HG02571 (cell line): ENCODE results near the gene LRPAP1.
A peak's percentile ranks its signal among the peaks of the same experiment; 100 is the strongest.
"Not testable (repeated sequence)": the region's sequence is repeated elsewhere in the genome, so short reads cannot be mapped to it uniquely, and the experiment has no call there.

Experiments used
- ATAC-seq: cut with Tn5 transposase; IDR thresholded peaks from one replicate; pipeline ENCODE4 v1.9.1; 2021; ENCODE audit warnings: mild to moderate bottlenecking, moderate library complexity; ENCODE audit not compliant: unreplicated experiment

LRPAP1 gene, protein sequence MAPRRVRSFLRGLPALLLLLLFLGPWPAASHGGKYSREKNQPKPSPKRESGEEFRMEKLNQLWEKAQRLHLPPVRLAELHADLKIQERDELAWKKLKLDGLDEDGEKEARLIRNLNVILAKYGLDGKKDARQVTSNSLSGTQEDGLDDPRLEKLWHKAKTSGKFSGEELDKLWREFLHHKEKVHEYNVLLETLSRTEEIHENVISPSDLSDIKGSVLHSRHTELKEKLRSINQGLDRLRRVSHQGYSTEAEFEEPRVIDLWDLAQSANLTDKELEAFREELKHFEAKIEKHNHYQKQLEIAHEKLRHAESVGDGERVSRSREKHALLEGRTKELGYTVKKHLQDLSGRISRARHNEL

DNA sequence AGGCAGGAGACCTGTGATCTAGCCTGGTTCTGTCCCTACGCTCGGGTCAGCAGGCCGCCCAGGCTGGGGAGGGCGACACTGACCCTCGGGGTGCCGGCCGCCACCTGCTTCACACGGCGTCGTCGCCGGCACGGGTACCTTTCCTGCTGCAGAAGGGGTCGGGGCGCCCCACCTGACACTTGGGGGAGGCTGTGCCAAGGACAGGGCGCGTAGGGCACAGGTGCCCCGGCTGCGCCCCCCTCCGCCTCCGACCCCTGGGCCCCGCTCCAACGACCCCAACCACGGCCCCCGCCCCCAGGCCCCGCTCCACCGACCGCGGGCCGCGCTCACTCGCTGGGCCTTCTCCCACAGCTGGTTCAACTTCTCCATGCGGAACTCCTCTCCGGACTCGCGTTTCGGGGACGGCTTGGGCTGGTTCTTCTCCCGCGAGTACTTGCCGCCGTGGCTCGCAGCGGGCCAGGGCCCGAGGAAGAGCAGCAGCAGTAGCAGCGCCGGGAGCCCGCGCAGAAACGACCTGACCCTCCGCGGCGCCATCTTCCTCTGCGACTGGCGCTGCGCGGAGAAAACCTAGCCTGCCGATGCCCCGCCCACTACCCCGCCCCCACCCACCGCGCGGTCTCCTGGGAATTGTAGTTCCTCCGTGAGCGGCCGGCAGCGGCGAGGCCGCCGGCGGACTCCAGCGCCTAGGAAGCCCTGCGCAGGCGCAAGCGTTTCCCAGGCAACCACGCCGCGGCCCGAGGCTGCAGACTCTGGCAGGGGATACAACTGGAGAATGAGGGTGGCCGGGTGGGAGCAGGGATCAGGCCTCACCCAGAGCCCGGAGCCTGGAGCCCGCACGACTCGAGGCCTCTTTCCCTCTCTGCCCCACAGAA is at the start of gene LRPAP1:
Gene LRPAP1 (minus strand): TSS at position 544 of the 872 bp plus-strand sequence. CDS start 10 bp downstream, at position 534.
- peak; percentile 82 for ATAC-seq

DNA sequence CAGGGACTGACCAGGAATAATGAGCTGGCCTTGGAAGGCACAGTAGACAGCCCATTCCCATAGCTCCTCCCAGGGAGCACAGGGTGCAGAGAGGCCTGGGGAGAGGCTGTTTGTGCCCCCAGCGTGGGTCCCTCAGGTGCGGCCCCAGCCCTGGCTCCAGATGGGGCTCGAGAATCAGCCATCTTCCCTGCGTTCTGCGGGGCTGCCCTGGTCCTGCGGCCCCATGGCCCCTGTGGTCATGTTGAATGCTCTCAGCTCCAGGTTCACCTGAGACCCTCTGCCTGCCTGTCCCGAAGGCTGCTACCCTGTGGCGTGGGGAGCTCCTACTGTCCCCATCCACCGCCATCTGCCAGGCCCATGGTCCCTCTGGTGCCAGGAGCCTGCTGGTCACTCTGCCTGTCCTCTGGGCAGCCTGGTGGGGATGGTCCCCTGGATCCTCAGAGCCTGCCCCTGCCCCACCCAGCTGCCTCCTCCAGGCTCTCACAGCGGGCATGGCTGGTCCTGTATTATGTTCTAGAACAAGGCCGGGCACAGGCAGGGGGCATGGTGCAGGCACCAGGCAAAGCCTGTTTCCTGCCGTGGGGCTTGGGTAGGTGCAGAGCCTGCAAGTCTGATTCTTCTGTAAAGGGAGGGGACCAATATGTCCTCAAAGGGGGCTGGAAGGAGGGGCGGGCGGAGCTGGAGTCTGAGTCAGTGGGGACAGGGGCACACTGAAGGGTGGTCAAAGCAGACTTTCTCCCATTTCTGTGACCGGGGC is 49.3 kb upstream of the LRPAP1 start:
- not testable (repeated sequence) for ATAC-seq

DNA sequence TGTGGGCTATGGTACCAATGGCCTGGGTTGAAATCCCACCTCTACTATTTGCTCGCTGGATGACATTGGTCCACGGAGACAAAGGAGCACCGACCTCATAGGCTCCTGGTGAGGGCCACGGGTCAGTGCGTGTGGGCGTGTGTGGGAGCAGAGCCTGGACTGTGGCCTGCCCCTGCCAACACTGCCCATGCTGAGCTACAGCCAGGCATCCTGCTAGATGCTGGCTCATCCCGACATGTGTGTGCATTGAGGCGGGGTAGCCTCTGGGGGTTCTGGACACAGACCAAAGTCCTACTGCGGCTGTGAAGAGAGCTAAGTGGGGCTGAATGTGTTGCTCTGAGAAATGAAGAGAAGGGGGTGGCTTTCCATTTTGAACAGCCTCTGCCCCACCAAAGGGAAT is 48.6 kb upstream of the LRPAP1 start:
- not testable (repeated sequence) for ATAC-seq

DNA sequence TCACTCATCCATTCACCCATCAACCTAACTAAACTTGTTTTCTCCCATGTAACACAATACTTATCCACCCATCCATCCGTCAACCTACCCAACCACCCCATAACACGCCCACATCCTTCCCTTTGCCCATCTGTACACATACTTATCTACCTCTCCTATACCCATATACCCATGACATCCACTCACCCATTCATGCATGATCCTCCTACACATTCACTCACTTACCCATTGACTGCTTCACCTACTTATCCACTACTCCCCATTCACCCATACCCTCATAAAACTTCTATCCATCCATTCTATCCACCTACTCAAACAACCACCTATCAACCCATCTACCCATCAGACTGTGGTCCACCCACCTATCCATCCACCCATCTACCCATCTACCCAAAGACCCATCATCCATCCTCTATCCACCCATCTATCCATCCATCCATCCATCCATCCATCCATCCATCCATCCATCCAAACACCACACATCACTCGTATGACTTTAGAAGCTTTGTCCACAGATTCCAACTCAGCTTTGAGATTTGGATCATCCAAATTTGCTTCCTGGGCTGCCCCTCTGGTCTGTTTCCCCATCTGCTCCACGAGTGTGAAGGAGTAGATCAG is 46.4 kb upstream of the LRPAP1 start:
- ATAC-seq = not testable (repeated sequence)

DNA sequence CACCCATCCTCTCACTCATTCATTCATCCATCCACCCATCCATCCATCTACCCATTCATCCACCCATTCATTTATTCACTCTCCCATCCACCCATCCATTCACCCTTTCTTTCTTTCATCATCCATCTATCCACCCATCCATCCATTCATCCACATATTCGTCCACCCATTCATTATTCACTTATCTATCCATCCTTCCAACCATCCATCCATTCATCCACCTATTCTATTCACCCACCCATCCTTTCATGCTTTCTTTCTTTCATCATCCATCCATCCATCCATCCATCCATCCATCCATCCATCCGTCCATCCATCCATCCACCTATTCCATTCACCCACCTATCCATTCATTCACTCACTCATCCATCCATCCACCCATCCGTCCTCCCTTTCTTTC is 45.8 kb upstream of the LRPAP1 start:
- not testable (repeated sequence) for ATAC-seq

DNA sequence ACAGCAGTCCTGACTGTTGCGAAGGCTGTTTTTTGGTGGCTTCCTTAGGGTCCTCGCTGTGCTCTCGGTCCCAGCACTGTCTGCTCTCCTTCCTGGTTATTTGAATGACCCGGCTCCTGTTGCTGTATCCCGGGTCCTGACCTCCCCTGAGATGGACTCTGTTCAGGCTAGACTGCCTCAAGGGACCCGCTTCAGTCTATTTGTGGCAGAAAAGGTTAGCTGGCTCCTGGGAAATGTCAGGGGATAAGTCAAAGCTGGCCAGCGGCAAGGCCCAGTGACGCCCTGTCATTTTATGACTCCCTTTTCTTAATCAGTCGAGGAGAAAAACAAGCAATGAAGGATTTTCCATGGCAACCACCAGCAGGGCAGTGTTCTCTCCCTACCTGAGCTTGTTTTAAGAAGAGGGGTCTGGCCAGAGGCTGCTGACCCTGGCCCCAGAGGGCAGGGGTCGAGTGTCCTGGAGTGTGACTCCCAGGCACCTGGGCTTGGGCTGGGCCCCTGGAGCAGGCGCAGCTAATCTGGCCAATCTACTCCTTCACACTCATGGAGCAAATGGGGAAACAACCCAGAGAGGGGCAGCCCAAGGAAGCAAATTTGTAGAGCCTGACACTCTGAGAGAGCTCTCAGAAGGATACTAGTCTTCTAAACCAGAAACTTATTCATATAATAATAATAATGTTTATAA is 45.1 kb upstream of the LRPAP1 start:
- not testable (repeated sequence) for ATAC-seq

DNA sequence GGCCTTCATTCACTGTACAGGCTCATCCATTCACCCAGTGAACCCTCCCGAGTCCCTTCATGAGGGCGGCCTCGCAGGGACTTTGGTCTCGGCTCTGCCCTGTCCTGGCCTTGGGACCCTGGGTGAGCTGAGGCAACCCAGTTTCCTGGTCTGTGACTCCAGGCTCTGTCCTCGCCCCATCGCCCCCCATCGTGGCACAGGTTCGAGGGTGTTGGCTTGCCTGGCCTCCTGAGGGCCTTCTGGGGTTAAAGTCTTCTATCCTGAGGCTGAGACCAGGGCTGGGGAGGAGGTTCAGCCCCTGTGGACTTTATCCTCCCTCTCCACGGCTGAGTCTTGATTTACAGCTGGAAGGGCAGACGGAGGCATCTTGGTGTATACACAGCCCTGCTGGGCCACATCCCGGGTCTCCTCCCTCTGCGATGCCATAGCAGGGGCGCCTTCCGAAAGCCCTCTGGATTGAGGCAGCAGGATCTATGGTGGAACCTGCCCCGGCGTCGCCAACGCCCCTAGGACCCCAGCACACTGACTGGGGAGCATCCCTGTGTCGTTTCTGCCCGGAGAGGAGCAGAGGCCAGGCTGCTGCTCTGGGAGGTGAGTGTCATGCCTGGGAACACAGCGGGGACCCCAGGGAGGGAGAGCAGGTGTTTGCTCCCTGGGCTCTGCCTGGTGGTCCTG is 44.4 kb upstream of the LRPAP1 start:
- not testable (repeated sequence) for ATAC-seq

DNA sequence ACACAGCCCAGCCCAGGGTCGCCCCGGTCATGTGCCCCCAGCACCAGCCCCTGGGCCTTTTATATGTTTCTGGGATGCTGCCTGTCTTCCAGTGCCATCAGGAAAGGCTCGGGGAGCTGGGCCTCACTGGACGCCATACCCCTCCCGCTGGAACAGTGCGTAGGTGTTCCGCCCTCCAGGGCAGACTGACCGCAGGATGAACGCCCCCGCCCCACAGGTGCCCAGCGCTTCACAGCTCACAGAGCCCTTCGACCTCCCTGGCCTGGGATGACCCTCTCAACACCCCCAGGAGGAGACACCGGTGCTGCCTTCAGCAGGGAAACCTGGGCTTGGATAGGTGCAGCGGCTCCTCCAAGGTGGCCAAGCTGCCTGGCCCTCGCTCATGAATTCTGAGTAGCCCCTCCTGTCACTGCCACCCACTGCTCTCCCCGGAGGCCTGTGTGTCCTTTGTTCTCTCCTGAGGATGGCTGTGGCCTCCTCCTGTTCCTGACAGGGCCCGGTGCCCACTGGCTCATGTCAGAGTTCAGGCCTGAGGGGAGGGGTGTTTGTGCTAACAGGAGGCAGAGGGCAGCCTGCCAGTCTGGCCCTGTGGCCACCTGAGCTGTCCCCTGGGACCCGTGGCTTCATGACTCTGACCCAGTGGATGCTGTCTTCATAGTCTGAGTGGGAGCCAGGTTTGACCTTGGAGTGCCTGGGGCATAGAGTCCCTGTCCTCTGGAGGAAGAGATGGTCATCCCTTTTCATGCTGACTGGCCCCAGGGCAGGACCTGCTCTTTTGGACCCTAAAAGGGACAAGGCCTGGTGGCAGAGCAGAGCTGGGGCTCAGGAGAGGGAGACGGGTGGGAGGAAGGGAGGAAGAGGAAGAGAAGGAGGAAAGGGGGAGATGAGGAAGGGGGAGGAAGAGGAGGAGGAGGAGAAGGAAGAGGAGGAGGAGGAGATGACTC is 43.5 kb upstream of the LRPAP1 start:
- ATAC-seq = not testable (repeated sequence)

DNA sequence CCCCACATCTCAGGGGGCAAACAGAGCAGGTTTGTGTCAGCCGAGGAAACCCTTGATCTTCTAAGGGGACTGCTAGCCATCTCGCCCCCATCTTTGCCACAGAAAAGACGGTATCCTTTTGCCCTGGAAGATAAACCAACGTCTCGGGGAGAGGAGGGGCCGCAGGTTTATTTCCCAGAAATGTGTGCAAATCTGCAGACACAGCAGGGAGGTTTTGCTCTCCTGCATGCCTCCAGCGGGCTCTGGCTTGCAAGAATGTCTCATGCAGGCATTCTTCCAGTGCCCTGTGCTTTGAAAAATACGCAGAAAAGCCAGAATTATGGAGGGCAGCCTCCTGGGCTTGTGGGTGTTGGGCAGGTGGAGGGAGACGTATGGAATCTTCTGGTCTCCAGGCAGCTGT is 42.6 kb upstream of the LRPAP1 start:
- ATAC-seq = not testable (repeated sequence)

DNA sequence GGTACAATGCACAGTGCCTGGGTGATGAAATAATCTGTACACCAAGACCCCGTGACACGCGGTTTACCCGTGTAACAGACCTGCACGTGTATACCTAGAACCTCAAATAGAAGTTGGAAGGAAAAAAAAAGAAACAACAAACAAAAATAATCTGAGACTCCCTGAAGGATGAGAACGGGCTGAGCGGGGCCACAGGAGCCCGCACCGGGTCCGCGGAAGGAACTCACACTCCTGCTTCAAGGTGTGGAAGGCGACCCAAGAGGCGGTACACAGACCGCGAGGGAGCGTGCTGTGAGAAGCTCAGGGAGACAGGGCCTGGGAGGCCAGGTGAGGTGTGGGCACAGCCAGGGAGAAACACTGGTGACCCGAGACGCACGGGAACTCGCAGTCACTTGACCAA is 42.1 kb upstream of the LRPAP1 start:
- ATAC-seq = not testable (repeated sequence)

DNA sequence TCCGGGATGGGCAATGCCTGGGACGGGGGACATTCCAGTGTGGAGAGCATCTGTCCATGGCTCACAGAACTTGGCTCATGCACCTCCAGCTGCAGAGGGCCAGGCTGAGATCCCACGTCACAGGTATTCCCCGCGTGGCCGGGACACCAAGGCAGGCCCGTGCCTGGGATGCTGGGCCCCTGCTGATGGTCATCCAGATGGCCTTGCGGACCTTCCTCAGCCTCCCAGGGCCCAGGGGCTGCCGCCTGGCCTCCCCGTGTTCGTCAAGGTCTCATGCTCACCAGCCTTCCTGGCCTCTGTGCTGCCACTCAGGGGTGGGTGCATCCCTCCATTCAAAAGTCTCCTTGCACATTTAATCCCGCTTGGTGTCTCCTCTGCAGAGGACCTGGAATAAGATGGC is 40.9 kb upstream of the LRPAP1 start:
- ATAC-seq = no peak

DNA sequence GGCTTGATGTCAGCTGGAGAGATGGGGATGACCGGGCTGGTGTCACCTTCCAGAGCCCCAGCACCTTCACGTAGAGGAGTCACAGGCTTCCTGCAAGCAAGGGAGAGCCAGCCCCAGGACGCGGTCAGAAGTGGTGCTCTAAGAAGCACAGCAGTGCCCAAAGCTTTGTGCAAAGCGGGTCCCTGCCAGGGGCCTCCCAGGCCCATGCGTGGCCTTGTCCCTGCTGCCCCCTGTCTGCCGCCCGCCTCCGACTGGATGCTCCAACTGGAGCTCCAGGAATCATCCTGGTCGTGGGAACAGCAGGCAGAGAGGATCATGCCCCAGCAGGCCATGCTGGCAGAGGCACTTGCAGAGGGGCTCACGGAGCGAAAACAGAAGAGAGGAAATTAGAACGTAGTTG is 40.1 kb upstream of the LRPAP1 start:
- no peak for ATAC-seq

DNA sequence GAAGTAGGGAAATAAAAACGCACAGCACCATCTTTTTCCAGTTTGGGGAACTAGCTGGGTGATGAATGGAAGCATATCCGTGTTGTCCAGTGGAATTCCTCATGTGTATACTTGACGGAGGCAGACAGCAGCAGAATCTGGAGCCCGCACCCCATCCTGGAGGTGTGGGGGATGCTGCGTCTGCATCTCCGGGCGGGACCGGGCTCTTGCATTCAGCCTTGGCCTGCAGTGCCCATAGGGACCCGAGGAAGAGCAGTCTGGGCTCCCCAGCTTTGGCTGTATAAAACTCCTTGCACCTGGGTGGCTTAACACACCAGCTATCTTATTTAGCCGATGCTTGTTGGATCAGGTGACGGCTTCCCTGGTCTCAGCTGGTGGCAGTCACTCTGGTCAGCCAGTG is 39.7 kb upstream of the LRPAP1 start:
- no peak for ATAC-seq

DNA sequence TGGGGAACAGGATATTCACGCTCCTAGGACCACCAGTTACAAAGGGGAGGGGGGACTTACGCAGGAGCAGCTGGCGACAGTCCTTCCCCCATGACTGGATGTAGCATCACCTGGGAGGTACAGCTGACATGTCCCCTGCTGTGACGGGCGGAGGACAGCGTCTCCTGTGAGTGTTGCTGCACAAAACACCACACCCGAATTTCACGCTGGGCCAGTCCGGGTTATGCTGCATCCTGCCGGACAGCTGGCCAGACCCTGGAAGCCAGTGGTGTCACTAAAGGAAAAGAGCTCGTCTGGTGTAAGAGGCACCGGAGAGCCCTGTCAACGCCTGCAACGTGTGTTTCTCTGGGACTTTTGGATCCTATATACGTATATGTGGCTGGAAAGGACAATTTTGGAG is 38.7 kb upstream of the LRPAP1 start:
- ATAC-seq = not testable (repeated sequence)

DNA sequence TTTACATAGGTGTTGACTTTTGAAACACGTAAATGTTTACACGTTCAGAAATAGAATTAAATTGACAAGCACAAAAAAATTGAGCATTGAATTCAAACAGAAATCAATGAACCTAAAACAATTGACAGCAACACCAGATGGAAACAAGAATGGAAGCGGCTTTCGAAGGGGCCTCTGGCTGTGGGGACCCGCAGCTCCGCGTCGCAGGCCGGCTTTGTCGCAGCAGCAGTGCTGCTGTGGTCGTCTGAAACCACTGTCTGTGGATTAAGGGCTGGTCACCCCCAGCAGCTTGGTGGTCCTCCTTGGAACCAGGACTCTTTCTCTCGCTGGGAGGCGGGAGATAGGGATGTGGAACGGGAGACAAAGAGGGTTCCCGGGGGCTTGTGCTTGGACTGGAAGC is 37.4 kb upstream of the LRPAP1 start:
- not testable (repeated sequence) for ATAC-seq

DNA sequence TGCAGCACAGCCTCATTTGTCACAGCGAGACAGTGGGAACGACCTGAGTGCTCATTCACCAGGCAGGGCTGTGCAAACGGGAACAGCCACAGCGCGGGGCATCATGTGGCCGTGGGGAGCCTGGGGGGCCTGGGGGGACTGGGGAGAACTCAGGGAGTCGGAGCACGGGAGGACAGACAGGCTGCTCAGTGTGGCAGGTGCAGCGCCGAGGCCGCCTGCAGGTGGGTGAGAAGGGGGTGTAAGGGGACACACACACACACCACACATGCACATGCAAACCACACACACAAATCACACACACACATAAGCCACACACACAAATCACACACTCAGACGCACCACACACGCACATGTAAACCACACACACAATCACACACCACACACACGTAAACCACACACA is 34.5 kb upstream of the LRPAP1 start:
- not testable (repeated sequence) for ATAC-seq

DNA sequence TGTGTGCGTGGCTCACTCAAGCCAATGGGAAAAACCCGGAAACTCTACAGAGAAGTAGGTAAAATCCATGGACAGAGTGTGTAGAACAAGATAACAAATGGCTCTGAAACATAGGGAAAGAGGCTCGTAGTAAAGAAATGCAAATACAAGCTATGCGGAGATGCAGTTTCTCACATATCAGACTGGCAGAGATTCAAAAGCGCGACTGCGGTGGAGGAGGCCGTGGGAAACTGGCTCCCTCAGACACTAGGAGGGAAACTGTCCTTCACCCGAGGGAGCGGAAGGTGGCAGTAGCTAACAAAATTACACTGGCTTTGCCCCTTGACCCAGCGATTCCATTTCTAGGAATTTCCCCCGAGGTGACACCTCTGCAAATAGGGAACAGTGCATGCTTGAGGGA is 34.1 kb upstream of the LRPAP1 start:
- ATAC-seq = not testable (repeated sequence)

DNA sequence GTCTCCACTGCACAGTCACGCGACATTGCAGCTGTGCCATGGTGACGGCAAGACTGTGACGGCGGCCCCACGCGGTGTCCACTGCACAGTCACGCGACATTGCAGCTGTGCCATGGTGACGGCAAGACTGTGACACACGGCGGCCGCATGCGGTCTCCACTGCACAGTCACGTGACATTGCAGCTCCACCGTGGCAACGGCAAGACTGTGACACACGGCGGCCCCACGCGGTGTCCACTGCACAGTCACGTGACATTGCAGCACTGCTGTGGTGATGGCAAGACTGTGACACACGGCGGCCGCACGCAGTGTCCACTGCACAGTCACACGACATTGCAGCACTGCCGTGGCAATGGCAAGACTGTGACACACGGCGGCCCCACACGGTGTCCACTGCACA is 32.7 kb upstream of the LRPAP1 start:
- not testable (repeated sequence) for ATAC-seq
